Activated CD4-positive, CD25-positive, alpha-beta regulatory T cell treated with anti-CD3 and anti-CD28 coated beads, Interleukin-2, amount 50 U/mL, for 24 hours (primary cell): ENCODE results near the gene CYP27C1.
"Not testable (repeated sequence)": the region's sequence is repeated elsewhere in the genome, so short reads cannot be mapped to it uniquely, and the experiment has no call there.

Experiments
- ATAC-seq, 2 donors: fragments of 150-1000 bp; cut with Tn5 transposase; one replicate each; pipeline ENCODE4 v1.10.0; 2021; ENCODE audit warnings: mild to moderate bottlenecking in 1 of 2, moderate library complexity in 1 of 2

The CYP27C1 gene

GRCh38 chr2:127220102-127220767 lies at the start of gene CYP27C1:
Gene CYP27C1, minus strand, starts transcription at chr2:127220299. Its CDS starts 29 bp downstream, at chr2:127220270.
- ATAC-seq = no peak

GRCh38 chr2:127261804-127262406 lies 41.8 kb upstream of the CYP27C1 start:
- ATAC-seq = no peak

DNA sequence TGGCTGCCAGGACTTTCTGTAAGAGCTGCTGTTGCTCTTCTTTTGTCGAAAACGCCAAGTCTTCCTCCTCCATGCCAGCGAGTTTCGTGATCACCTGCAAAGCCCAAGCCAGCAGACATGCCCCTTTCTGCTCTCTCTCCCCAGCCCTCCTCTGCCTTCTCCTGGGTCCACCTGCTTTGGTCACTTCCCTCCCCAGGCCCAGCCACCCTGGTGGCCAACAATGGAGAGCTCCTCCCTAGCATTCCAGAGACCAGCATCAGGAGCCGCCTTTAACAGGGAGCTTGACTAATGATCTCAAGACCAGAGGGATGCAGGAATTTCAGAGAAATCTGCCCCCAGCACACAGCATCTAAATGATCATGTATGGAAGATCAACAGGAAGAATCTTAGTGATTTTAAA lies 39.3 kb upstream of the CYP27C1 start:
- no peak for ATAC-seq

DNA sequence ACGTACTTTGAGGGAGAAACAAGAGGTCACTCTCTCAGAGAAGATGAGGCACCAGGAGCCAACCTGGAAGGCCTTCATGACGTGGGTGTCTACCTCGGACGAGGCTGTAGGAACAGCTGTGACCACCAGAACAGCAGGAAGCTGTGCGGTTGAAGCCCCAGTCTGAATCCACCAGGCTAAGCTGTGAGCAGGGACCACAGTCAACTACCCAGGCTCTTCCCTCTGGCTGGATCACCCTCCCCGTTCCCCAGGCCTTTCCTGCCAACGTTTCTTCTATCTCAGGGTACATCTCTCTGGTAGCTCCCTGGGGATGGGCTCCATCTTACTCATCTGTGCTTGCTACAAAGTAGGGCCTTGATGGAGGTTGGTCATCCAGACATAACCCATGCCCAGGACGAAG lies 36.8 kb upstream of the CYP27C1 start:
- ATAC-seq = no peak

GRCh38 chr2:127256381-127256780 lies 36.3 kb upstream of the CYP27C1 start:
- no peak for ATAC-seq

DNA sequence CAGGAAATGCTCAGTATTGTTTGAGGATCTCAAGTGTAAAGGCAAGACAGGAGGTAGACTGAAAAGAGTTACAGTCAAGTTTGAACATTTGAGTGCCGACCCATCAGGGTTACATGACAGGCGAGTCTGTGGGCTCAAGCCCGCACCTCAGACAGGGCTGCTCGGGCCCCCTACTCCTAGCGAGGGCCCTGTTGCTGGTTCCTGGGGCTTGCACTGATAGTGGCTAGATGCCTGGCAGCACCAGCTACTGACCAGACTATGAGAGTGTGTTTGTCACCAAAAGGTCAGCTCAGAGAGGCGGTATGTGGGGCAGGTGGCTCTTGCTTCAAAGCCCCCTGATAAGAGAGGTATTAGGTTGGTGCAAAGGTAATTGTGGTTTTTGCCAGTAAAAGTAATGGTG lies 35.6 kb upstream of the CYP27C1 start:
- ATAC-seq = no peak

DNA sequence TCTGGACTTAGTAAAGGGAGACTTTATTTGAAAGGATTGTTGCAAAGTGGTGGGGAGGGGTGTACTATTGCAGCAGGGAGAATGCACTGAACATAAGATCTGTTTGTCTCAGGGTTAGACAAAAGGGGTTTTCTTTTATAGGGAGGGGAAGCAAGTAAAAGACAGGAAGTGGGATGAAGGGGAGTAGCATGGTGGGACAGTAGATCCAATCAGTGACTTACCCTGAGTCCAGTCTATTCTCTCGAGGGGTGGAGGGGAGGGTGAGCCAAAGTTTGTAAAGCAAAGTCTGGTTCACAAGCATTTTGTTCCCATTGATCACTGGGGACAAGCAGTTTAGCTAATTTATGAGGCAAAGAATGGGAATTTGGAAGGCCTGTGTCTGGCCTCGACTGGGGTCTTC lies 35.0 kb upstream of the CYP27C1 start:
- ATAC-seq = no peak

- no peak for ATAC-seq
These were observed 34.4 kb upstream of the CYP27C1 start for GRCh38 chr2:127254386-127254981.

DNA sequence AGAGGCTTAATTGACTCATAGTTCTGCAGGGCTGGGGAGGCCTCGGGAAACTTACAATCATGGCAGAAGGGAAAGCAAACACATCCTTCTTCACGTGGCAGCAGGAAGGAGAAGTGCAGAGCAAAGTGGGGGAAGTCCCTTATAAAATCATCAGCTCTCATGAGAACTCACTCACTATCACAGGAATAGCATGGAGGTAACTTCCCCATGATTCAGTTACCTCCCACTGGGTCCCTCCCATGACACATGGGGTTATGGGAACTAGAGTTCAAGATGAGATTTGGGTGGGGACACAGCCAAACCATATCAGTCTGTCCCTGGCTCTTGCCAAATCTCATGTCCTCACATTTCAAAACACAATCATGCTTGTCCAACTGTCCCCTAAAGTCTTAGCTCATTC lies 21.1 kb upstream of the CYP27C1 start:
- not testable (repeated sequence) for ATAC-seq

DNA sequence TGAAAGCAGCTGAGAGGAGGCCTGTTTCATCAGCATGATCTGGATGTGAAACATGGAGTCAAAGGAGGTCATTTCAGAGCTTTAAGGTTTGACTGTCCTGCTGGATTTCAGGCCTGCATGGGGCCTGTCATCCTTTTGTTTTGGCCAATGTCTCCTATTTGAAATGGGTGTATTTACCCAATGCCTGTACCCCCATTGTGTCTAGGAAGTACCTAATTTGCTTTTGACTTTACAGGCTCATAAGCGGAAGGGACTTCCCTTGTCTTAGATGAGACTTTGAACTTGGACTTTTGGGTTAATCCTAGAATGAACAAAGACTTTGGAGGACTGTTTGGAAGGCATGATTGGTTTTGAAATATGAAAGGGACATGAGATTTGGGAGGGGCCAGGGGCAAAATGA lies 19.3 kb upstream of the CYP27C1 start:
- no peak for ATAC-seq

DNA sequence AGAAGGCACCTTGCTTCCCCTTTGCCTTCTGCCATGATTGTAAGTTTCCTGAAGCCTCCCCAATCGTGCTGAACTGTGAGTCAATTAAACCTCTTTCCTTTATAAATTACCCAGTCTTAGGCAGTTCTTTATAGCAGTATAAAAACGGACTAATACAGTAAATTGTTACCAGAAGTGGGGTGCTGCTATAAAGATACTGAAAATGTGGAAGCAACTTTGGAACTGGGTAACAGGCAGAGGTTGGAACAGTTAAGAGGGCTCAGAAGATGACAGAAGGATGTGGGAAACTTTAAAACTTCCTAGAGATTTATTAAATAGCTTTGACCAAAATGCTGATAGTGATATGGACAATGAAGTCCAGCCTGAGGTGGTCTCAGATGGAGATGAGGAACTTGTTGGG lies 17.7 kb upstream of the CYP27C1 start:
- not testable (repeated sequence) for ATAC-seq

DNA sequence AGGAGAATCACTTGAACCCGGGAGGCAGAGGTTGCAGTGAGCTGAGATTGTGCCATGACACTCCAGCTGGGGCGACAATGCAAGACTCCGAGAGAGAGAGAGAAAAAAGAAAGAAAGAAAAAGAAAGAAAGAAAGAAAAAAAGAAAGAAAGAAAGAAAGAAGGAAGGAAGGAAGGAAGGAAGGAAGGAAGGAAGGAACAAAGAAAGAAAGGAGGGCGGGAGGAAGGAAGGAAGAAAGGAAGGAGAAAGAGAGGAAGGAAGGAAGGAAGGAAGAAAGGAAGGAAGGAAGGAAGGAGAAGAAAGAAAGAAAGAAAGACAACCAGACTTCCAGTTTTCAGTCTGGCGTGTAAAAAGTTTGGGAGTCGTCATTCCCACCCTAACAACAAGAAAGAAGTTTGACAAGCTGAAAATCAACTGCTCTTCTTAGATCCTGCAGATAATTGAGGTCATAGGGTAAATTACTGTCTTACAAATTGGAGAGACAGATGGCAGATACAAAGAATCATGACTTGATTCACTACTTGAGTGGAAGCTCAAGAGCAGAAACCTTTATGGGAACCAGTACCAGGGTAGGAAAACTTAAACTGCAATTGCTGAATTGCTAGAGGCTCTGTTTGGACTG lies 15.1 kb upstream of the CYP27C1 start:
- ATAC-seq = no peak

DNA sequence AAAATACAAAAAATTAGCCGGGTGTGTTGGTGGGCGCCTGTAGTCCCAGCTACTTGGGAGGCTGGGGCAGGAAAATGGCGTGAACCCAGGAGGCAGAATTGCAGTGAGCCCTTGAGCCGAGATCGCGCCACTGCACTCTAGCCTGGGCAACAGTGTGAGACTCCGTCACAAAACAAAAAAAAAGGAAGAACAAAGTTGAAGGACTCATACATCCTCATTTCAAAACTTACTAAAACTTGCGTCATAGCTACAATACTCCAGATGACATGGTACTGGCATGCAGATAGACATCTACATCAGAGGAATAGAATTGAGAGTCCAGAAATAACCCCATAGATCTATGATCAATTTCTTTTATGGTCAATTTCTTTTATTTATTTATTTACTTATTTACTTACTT lies 13.6 kb upstream of the CYP27C1 start:
- ATAC-seq = no peak

- ATAC-seq = no peak
These were observed 11.2 kb upstream of the CYP27C1 start for GRCh38 chr2:127231130-127231865.

- ATAC-seq = no peak
These were observed 9.5 kb upstream of the CYP27C1 start for GRCh38 chr2:127229555-127229954.

- ATAC-seq = no peak
These were observed 8.0 kb upstream of the CYP27C1 start for GRCh38 chr2:127228102-127228501.

DNA sequence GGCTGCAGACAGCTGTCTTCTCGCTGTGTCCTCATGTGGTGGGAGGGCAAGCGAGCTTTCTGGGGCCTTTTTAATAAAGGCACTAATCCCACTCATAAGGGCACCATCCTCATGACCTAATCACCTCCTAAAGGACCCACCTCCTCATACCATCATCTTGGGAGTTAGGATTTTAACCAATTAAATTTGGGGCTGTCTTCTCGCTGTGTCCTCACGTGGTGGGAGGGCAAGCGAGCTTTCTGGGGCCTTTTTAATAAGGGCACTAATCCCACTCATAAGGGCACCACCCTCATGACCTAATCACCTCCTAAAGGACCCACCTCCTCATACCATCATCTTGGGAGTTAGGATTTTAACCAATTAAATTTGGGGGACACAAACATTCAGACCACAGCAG lies 7.2 kb upstream of the CYP27C1 start:
- not testable (repeated sequence) for ATAC-seq

DNA sequence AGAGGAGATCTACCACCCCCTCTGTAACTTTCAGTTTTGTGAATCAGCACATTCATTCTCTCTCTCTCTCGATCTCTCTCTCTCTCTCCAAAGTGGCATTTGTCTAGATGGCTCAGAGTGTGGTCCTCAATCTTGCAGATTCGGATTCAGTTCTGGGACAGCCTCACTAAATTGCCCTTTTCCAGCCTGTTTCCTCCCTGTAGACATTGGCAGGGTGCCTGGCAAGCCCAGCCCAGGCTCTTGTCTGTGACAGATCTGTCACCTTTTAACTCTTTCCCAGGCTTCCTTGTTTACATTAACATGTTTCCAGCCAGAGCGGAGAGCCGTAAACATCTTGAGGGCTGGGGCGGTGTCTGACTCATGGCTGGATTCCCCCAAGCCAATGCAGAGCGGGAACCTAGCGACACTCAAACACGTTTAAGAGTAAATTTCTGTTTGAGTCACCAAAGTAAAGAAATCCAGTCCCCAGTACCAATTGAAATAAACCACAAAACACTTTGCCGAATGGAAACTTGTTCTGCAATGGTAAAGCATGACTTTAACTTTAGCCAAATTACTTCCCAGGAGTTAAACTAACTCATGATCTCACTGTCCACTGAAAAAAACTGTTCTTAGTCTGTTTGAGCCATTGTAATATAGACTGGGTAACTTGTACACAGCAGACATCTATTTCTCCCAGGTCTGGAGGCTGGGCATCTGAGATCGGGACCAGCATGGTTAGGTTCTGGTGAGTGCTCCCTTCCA lies 6.6 kb upstream of the CYP27C1 start:
- ATAC-seq = peak; percentile 74 to 83

- no peak for ATAC-seq
These were observed 6.0 kb upstream of the CYP27C1 start for GRCh38 chr2:127226132-127226519.

DNA sequence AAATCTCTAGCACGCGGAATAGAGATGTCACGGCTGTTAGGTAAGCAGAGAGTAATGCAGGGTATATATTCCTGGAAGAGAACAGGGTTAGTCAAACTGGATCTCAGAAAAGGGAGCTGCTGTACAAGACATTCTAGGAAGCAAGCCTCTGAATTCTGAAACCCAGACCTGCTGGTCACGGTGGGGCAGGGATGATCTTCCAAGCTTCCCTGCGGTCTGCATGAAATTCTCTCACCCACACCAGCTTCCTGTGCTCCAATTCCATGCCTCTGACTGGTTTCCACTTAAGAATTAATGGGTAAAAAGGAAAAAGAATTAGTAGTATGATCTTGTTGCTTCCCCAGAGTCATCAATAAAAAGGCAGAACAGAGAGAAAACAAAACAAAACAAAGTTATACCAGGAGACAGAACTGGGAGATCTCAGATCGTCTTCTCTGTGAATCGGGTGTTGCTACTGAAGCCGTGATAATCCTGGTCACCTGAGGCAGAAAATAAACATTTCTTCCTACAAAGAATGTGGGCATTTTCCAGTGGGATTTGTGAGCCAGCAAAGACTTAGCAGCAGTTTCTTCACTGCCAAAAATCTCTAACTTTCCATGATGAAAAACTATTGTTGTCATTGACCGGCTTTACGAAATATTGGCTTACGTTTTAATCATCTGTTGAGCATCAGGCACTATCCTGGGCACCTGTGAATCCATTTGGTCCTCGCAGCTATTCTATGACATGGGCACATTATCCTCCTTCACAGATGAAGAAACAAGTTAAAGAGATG lies 5.3 kb upstream of the CYP27C1 start:
- no peak for ATAC-seq

- not testable (repeated sequence) for ATAC-seq
These were observed 4.0 kb upstream of the CYP27C1 start for GRCh38 chr2:127224135-127224534.
